ENCODE measurements around the gene SKOR2. TPM values are rescaled to one million over a fixed set of nuclear protein-coding genes. Genes with fewer than 3 reads are reported as not detected.

The SKOR2 gene
- total and polyA plus RNA-seq, 2 of the 13 experiments (the other 11 are each of a cell fraction or from before 2014, with no cell fraction given), result not detected

GRCh38 chr18:47175898-47176575 lies 75.4 kb downstream of the SKOR2 start, which contains the start of gene IER3IP1 (continued):
- TF ChIP-seq E2F1 (CRISPR knock-in tag; IDR thresholded peaks at IDR 0.05) (peak; percentile 86), CENPBD1 (CRISPR knock-in tag; IDR thresholded peaks at IDR 0.05; ENCODE audit: borderline replicate concordance, low read depth) (no peak), GPBP1L1 (CRISPR knock-in tag; IDR thresholded peaks at IDR 0.05) (no peak), HOXA5 (CRISPR knock-in tag; IDR thresholded peaks at IDR 0.05) (peak; percentile 67; the same call in 1 of the 2 replicates), CENPX (CRISPR knock-in tag; IDR thresholded peaks at IDR 0.05) (no peak), GATAD1 (CRISPR knock-in tag; IDR thresholded peaks at IDR 0.05) (peak; percentile 90), CHD2 (IDR thresholded peaks at IDR 0.05; ENCODE audit: low read depth, low read length) (no peak; the same call in 1 of the 2 replicates), SMAD1 (CRISPR knock-in tag; IDR thresholded peaks at IDR 0.05; ENCODE audit: borderline replicate concordance, low read depth) (no peak), ARID2 (CRISPR knock-in tag; IDR thresholded peaks at IDR 0.05; ENCODE audit: borderline replicate concordance) (no peak), ISL2 (CRISPR knock-in tag; IDR thresholded peaks at IDR 0.05) (peak; percentile 63), NR2F2 (IDR thresholded peaks at IDR 0.05; ENCODE audit: borderline replicate concordance, low read depth) (no peak), POLR2G (IDR thresholded peaks at IDR 0.05; ENCODE audit: low read depth, low read length) (peak; percentile 87), ZNF264 (CRISPR knock-in tag; IDR thresholded peaks at IDR 0.05) (no peak), PRDM15 (CRISPR knock-in tag; IDR thresholded peaks at IDR 0.05) (no peak), ZMAT5 (CRISPR knock-in tag; IDR thresholded peaks at IDR 0.05; ENCODE audit: borderline replicate concordance, low read depth) (no peak), U2AF1 (optimal IDR thresholded peaks at IDR 0.05; ENCODE audit: low read depth, low read length) (peak; percentile 31), GABPA (IDR thresholded peaks at IDR 0.05; ENCODE audit: low read depth, low read length) (no peak), GABPA (CRISPR knock-in tag; IDR thresholded peaks at IDR 0.05; ENCODE audit: low read depth) (peak; percentile 25; the same call in 1 of the 2 replicates), ZNF776 (CRISPR knock-in tag; IDR thresholded peaks at IDR 0.05) (no peak), GABPB1 (CRISPR knock-in tag; IDR thresholded peaks at IDR 0.05) (peak; percentile 80), FOXJ3 (CRISPR knock-in tag; IDR thresholded peaks at IDR 0.05; ENCODE audit: borderline replicate concordance) (no peak), ZNF512 (CRISPR knock-in tag; IDR thresholded peaks at IDR 0.05) (no peak)

Data from HepG2 (cell line).